ENCODE data around the gene SEMA4B.

GRCh38 chr15:90208356-90208755 lies 7.2 kb downstream of the SEMA4B start:
- TF ChIP-seq CTCF (IDR thresholded peaks at IDR 0.05) (no peak), POLR2A (IDR thresholded peaks at IDR 0.05) (no peak)
